GM12872 (cell line): ENCODE measurements around the gene AIG1.

ENCODE experiments used
- CTCF ChIP-seq: IDR thresholded peaks from 3 replicates; pipeline ENCODE4 v1.5.1; 2011; ENCODE audit warnings: low read depth, mild to moderate bottlenecking, low read length, moderate library complexity; ENCODE audit not compliant: insufficient read depth

The AIG1 gene

GRCh38 chr6:143068001-143068400, 7.3 kb downstream of the AIG1 start:
- no peak for TF ChIP-seq CTCF

GRCh38 chr6:143074101-143074500, 13.4 kb downstream of the AIG1 start:
- TF ChIP-seq CTCF, result no peak

- no peak for TF ChIP-seq CTCF
Measured at GRCh38 chr6:143074670-143075318, 14.1 kb downstream of the AIG1 start.

- TF ChIP-seq CTCF, result no peak
Measured at GRCh38 chr6:143078468-143079324, 18.0 kb downstream of the AIG1 start.

GRCh38 chr6:143079325-143079640, 18.6 kb downstream of the AIG1 start:
- no peak for TF ChIP-seq CTCF

- TF ChIP-seq CTCF, result no peak
Measured at GRCh38 chr6:143087856-143088255, 27.2 kb downstream of the AIG1 start.

GRCh38 chr6:143090314-143091044, 29.8 kb downstream of the AIG1 start:
- TF ChIP-seq CTCF, result no peak
